Fibroblast of peridontal ligament (primary cell): ENCODE data around the gene MPL.
A peak's percentile ranks its signal among the peaks of the same experiment; 100 is the strongest.
"Not testable (repeated sequence)": the region's sequence is repeated elsewhere in the genome, so short reads cannot be mapped to it uniquely, and the experiment has no call there.

Experiments
- DNase-seq: peaks from one replicate; pipeline ENCODE4 v3.0.0-alpha.2; 2010; ENCODE audit errors: extremely low read depth

Gene MPL

GRCh38 chr1:43354936-43355335 lies 17.3 kb downstream of the MPL start:
- peak; percentile 41 for DNase-seq

- peak; percentile 23 for DNase-seq
Observed at GRCh38 chr1:43357251-43357650, 19.6 kb downstream of the MPL start.

- DNase-seq: peak; percentile 42
Observed at GRCh38 chr1:43358121-43358745, 20.6 kb downstream of the MPL start.

- DNase-seq: peak; percentile 92
Observed at GRCh38 chr1:43358746-43359693, 21.4 kb downstream of the MPL start, which contains the start of gene CDC20. Gene CDC20 (plus strand): TSS chr1:43358981. CDS start chr1:43359216, 235 bp downstream.

- DNase-seq: no peak
Observed at GRCh38 chr1:43359696-43360095, 22.1 kb downstream of the MPL start.

GRCh38 chr1:43360616-43361015 lies 23.0 kb downstream of the MPL start:
- DNase-seq: no peak

- no peak for DNase-seq
Observed at GRCh38 chr1:43363283-43363934, 25.8 kb downstream of the MPL start.

- no peak for DNase-seq
Observed at GRCh38 chr1:43363935-43364525, 26.4 kb downstream of the MPL start.

- no peak for DNase-seq
Observed at GRCh38 chr1:43365678-43366077, 28.1 kb downstream of the MPL start.

GRCh38 chr1:43366179-43366578 lies 28.6 kb downstream of the MPL start:
- DNase-seq: no peak

GRCh38 chr1:43366601-43367025 lies 29.0 kb downstream of the MPL start:
- DNase-seq: no peak

- no peak for DNase-seq
Observed at GRCh38 chr1:43367026-43367903, 29.6 kb downstream of the MPL start.

GRCh38 chr1:43367904-43368645 lies 30.5 kb downstream of the MPL start, which contains the start of gene ELOVL1:
Gene ELOVL1 (minus strand): TSS chr1:43368011. CDS start chr1:43365609, 2,402 bp downstream.
- DNase-seq: peak; percentile 70

GRCh38 chr1:43368646-43369020 lies 31.0 kb downstream of the MPL start:
- no peak for DNase-seq

GRCh38 chr1:43369779-43370178 lies 32.2 kb downstream of the MPL start:
- DNase-seq: not testable (repeated sequence)

GRCh38 chr1:43370564-43370963 lies 32.9 kb downstream of the MPL start:
- DNase-seq: no peak

GRCh38 chr1:43372172-43372571 lies 34.6 kb downstream of the MPL start:
- DNase-seq: no peak

- peak; percentile 66 for DNase-seq
Observed at GRCh38 chr1:43373066-43373940, 35.7 kb downstream of the MPL start.

GRCh38 chr1:43376723-43377235 lies 39.2 kb downstream of the MPL start:
- DNase-seq: no peak
